GM12874 (cell line): ENCODE results near the gene KRTAP10-11.

Experiments used
- TF ChIP-seq, protein P1 (sequence below): IDR thresholded peaks from 2 replicates; pipeline ENCODE4 v1.5.1; 2011; ENCODE audit warnings: low read depth, mild to moderate bottlenecking, control low read depth, low read length, moderate library complexity; ENCODE audit not compliant: insufficient read depth

The KRTAP10-11 gene

DNA sequence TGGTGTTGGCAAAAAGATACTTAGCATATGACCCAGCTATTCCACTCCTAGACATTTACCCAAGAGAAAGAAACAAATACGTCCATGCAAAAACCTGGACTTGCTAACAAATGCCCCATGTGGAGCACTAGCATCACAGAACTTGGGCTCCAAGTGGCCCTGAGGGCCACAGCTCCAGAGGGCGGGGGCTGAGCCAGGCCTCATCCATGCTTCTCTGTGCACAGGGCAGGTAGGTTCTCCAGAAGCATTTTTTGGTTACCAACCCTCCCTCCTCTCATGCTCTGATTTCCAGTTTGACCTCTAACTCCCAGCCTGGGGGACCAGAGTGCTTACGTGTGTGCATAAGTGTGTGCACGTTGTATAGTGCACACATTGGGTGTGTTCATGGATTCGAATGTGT lies 18.5 kb downstream of the KRTAP10-11 start:
- TF ChIP-seq, protein P1, sequence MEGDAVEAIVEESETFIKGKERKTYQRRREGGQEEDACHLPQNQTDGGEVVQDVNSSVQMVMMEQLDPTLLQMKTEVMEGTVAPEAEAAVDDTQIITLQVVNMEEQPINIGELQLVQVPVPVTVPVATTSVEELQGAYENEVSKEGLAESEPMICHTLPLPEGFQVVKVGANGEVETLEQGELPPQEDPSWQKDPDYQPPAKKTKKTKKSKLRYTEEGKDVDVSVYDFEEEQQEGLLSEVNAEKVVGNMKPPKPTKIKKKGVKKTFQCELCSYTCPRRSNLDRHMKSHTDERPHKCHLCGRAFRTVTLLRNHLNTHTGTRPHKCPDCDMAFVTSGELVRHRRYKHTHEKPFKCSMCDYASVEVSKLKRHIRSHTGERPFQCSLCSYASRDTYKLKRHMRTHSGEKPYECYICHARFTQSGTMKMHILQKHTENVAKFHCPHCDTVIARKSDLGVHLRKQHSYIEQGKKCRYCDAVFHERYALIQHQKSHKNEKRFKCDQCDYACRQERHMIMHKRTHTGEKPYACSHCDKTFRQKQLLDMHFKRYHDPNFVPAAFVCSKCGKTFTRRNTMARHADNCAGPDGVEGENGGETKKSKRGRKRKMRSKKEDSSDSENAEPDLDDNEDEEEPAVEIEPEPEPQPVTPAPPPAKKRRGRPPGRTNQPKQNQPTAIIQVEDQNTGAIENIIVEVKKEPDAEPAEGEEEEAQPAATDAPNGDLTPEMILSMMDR: no peak

DNA sequence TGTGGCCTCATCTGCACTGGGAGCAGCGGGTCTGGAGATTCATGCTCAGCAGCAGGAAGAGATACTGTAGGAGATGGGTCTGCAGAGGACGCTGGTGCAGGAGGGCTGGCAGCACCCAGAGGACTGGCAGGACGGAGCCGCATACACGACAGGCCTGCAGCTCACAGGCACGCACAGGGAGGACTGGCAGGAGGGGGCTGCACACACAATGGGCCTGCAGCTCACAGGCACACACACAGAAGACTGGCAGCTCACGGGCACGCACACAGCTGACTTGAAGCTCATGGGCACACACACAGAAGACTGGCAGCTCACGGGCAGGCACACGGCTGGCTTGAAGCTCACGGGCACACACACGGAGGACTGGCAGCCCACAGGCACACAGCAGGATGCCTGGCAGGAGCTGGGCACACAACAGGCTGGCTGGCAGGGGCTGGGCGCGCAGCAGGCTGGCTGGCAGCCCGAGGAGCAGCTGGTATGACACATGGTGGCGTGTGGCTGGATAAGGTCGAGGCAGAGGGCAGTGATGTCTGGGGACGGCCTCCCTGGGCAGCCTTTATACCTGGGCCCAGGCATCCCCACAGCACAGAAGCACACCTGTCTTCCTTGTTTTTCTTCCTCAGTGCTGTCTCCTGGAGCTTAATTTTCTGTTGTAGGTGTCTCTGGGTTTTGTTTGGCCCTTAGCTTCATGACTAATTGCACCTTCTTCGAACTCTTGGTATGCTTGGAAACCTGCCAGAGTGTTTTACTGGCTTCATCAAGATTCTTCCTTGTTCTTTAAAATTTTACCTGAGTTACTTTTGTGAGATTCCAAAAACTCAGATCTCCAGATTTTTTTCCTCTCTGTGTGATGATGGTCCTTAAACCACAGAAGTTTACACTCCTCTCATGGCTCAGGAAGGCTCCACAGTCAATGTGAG lies 20.4 kb downstream of the KRTAP10-11 start, which contains the start of gene KRTAP12-2:
Gene KRTAP12-2, minus strand, starts transcription at position 527 of the 920 bp plus-strand sequence. Its CDS starts 41 bp downstream, at position 486.
- TF ChIP-seq, protein P1: no peak

DNA sequence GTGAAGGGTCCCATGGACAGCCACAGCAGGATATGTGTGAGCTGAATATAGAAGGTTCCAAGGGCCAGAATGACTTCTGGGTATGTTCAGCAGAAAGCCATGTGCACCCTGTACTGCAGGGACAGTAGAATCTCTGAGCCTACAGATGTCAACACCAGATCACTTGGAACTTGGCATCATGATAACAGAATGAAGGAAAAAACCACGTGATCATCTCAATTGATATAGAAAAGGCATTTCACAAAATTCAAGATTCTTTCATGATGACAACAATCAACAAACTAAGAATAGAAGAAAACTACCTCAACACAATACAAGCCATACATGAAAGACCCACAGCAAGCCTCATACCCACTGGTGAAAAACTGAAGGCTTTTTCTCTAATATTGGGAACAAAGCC lies 21.4 kb downstream of the KRTAP10-11 start:
- TF ChIP-seq, protein P1: no peak

DNA sequence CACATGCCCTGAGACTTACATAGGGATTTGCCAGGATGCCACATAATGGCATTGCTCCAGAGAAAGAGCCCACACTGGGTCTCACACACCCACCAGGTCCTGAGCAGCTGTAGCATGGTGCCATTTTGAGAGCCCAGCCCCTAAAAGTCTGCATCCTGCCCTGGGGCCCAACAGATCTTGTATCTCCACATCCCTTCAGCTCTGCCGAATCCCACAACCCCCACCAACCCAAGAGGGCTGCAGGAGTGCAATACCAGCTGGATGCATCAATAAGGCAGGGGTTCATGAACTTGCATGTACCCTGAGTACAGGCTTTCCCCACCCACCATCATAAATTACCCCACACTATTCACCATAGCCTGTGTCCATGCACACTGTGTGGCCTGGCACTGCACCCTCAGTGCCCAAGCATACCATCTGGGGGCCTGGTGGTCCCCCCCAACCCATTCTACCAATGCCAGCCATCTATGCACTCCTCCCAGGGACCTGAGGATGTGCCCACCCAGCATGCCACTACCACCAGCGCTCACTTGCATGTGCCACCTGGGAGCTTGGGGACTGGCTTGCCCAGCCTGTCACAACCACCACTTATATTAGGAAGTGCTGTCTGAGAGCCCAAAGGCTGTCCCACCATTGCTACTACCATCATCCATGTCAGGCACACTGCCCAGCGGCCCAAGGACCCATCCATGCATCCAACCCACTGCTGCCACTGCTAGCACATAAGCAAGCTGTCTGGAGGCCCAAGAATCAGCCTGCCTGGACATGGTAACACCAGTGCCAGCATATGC lies 24.6 kb downstream of the KRTAP10-11 start:
- TF ChIP-seq, protein P1: no peak

DNA sequence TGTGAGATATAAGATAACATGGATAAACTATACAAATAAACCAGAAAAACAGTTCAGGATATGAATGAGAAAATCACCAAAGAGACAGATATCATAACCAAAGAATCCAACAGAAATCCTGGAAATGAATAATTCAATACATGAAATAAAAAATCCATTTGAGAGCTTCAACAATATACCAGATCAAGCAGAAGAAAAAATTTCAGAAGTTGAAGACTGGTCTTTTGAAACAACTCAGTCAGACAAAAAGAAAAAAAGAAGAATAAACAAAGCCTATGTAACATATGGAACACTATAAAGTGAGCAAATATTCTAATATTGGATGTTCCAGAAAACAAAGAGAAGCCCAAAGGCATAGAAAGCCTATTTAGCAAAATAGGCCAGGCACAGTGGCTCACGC lies 25.7 kb downstream of the KRTAP10-11 start:
- TF ChIP-seq, protein P1: no peak

DNA sequence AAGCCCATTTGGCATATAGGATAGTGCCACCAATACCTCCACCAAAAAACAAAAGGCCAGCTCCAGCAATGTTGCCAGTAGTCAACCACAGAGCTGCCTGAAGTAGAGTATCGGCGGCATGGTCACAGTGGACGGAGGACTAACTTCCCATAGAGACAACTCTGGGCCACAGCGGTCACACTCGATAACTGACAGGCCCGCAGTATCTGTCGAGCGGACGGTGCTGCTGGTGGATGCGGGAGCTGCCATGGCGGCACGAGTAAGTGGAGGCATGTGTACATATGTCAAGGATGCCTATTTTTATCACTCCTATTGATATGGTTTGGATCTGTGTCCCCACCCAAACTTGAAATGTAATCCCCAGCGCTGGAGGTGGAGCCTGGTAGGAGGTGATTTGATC lies 31.7 kb downstream of the KRTAP10-11 start:
- TF ChIP-seq, protein P1: no peak

DNA sequence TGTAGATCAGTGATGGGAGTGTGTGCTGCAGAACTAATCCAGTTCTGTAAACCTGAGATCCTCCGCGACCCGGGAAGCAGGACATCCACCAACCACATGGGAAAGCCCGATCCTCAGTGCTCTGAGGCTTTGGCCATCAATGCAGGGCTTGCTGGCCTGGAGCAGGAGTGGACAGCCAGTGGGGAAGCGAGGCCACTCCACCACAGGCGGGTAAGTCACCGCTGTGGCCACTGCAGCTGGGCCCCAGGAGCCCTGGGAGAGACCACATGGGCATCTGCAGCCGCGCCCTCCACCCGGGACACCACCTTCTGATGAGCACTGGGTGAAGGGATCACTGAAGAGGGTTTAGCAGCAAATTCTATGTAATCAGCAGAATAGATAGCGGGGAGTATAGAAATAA lies 34.9 kb downstream of the KRTAP10-11 start:
- TF ChIP-seq, protein P1: no peak
